ENCODE results near the gene SLC37A1.
"Not testable (repeated sequence)": the region's sequence is repeated elsewhere in the genome, so short reads cannot be mapped to it uniquely, and the experiment has no call there.

The SLC37A1 gene

DNA sequence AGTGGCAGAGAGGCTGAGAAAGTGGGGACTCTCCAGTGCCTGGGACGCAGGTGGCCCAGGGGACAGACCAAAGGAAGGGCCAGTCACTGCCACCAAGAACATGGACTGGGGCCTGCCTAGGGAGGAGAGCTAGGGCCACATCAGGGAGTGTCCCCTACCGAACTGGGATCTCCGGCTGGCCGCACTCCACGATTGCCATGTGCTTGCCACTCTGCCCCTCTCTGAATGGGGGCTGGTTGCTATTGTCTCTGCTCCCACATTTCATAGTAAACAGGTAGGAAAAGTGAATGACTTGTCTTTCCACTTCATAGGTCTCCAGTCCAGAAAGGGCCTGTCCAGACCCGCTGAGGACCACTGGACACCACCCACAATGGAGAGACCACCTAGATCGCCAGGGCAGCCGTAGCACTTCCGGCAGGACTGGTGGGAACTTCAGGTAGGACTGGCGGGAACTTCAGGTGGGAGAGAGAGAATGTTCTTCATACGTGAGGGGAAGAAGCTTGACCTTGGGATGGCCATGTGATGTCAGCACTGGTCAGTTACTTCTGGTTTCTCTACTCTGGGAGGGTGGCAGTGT is 84.6 kb downstream of the SLC37A1 start:
- no peak for DNase-seq

DNA sequence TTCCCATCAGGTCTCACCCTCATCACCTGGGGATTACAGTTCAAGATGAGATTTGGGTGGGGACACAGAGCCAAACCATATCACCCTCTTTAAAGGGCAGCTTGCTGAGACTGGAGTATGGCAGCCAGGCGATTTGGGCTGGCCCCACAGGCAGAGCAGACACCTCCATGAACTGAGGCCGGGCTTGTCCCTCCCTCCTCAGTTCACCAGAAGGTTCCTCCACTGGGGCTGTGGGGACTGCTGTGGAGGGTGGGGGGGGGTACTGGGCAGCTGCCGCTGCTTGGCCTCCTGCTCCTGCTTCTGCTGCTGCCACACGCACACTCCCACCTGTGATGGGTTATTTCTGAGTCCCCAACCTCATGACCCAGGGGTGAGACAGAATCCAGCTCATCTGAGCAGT is 85.8 kb downstream of the SLC37A1 start:
- no peak for DNase-seq

DNA sequence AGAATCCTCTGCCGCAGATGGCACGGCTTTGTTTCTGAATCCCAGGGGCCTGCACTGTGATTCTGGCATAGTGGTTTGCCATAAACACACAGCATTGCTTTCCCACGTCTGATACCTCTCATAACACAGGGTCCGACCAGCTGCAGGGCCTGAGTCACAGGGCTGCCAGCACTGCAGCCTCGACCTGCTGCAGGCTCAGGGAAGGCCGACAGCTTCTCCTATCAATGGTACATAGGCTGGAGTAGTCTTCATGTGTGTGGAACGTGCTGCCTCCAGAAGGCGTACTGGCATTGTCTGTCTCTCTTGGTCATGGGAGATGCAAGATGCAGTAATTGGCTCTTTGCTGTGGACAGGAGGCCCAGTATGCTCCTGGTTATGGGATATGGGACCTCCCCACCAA is 86.3 kb downstream of the SLC37A1 start:
- no peak for DNase-seq

DNA sequence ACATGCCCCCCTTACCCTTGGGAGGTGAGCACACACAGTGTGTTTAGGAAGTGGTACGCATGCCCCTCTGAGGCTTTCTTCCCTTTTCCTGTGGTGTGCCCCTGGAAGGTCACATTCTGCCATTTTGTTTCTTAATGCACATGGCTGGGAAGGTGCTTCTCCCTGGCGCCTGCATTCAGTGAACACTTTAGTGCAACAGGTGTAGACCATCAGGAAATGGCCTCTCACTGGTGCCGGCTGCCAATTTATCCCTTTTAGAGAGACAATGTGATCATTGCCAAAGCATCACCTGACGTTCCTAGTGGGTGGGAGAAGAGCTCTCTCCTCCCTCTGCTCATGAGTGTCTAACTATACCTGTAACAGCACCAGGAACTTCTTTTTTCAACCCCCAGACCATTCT is 88.0 kb downstream of the SLC37A1 start:
- DNase-seq = no peak

DNA sequence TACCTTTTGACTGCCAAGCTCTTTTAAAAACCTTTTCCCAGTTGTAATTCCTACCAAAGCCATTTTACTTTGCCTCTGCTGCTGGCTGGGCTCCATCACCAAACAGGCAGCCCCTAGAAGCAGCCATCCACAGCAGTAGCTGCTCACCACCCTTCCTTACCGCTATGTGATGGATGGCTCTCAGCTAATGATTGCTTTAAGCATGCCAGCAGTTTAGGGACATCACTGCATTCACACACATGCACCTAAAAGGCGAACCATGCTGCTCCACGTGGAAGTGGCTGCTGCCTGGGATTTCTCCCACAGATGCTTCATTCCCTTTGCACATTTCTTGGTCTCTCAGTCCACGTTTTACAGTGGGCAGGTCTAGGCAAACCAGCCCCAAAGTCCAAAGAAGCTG is 93.5 kb downstream of the SLC37A1 start:
- no peak for DNase-seq

DNA sequence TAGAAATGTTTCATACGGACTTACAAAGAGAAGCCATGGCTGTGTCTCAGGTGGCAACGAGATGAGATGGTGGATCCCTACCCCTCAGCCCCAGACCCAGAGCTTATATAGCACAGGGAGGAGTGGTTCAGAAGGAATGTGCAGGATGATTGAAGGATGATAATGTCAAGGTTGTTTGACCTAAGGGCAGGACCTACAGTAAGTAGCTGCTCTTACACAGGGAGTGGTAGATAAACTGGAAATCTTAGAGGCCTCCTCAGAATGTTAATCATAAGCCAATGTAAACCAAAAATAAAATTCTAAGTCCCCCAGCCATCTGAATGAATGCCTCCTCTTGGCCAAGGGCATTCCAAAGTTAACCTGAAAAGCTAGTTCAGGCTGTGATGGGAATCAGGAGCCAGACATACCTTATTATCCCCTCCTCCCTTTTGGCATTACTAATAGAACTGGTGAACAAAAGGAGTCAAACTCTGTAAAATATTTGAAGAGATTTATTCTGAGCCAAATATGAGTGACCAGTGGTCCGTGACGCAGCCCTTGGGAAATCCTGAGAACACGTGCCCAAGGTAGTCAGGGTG is 94.0 kb downstream of the SLC37A1 start:
- no peak for DNase-seq

DNA sequence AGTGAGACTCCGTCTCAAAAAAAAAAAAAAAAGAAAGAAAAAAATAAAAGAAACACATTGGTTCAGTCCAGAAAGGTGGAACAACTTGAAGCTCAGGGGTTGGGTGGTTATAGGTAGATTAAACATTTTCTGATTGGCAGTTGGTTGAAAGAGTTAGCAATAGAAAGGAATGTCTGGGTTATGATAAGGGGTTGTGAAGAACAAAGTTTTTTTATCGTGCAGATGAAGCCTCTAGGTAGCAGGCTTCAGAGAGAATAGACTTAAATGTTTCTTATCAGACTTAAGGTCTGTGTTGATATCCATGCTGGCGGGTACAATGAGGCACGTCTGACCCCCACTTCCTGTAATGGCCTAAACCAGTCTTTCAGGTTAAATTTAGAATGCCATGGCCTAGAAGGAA is 94.8 kb downstream of the SLC37A1 start:
- no peak for DNase-seq

DNA sequence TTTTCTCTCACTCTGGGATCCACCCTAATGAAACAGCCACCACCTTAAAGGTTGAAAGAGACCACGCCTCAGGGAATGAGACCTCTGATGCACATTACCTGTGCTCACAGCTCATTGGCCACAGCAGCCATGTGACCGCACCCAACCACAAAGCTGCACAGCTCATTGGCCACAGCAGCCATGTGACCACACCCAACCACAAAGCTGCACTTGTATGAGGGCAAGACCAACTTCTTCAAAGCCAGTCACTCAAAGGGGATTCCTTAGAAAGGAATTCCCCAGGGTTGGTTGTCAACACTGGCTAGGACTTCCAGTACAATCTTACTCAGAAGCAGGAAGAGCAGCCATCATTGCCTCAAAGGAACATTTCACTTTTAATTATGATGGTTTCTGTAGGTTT is 96.2 kb downstream of the SLC37A1 start:
- DNase-seq = no peak

DNA sequence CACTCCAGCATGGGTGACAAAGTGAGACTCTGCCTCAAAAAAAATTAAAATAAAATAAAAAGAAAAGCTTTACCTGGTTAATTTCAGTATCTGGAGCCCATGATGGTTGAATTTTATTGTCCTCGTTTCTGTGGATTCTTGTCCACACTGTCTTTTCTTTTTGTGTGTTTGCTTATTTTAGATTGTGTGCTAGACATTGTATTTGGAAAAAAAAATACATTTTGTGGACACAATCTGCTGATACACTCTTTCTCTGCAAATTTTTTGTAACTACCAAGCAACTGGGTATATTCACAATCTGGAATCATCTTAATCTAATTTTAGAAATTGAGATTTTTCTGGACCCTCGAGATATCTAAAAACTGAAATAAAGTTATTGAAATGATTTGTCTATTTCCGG is 98.2 kb downstream of the SLC37A1 start:
- no peak for DNase-seq

DNA sequence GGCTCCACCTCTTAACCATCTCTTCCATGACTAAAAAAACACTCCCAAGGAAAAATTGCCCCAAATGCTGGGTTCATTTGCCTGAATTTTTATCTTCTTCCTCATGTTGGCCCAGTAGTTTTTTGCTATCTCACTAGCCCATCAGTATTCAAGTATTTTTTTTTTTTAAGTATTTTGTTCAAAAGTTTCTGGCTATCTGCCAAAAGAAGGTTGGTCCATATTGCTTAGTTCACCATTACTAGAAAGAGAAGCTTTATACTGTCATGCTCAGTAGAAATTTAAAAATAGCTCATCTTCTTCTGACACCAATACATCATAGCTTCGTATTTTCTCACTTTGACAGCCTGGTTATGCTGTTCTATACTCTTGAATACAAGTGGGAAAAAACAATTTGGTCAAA is 98.7 kb downstream of the SLC37A1 start:
- DNase-seq = no peak

DNA sequence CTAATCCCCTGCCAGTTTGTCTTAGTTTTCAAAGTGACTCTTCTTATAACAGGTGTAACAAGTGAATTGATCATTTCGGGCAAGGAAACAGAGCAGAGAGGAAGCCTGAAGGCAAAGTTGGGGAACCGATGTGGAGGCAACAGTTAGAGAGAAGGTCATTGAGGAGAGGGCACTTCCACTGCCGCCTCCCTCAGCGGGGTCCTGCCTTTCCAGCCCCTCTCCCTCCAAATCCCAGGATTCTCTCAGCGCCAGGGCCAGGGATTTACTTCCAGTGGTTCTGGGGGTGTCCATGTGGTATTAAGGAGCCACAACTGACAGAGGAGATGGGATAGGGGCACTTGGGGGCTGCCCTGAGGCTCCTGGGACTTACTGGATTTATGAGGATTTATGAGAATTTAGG is 100.1 kb downstream of the SLC37A1 start:
- DNase-seq = no peak

DNA sequence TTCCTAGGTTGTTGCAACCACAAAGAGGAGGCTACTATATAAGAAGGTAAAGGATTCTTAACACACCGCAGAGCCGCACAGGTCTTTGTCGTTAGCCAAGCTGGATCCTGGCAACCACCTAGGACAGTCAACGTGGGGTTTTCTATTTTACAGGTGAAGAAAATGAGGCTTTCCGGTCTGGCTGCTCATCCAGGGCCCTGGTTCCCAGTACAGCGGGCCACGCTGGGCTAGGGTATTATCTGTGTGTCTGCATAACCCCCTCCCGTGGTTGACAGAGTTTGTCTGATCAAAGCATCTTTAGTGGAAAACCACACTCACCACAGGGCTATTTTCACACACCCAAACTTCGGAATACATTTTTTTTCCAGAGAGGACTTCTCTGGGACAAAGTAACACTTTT is 100.7 kb downstream of the SLC37A1 start:
- peak in 1 of 2 experiments; percentile 38 for DNase-seq

DNA sequence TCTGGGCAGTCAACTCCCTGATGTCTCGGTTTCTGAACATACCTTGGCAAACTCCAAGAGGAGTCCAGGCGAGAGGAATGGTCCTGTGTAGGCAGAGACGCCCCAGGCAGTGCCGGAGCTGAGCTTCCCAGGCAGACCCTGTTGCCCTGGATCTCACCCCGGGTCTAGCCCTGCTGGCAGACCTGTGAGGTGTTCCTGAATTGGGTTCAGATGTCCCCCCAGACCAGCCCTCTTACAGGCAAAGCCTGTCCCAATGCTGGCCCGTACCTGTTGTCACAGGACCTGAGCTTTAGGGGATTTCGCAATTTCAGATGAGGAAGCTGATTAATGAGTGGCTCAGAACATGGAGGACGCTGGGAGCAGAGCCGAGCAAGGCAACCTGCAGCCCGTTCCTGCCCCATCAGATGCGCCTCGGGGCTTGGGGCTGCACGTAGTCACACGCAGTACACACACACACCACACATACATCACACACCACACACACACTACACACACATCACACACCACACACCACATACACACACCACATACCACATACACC is 101.2 kb downstream of the SLC37A1 start:
- peak; percentile 27 to 55 for DNase-seq

DNA sequence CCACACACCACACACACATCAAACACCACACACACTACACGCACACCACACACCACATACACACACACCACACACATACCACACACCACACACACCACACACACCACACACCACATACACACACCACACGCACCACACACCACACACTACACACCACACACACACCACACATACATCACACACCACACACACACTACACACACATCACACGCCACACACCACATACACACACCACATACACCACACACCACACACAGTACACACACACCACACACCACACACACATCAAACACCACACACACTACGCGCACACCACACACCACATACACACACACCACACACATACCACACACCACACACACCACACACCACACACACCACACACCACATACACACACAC is 101.7 kb downstream of the SLC37A1 start:
- not testable (repeated sequence) for DNase-seq

DNA sequence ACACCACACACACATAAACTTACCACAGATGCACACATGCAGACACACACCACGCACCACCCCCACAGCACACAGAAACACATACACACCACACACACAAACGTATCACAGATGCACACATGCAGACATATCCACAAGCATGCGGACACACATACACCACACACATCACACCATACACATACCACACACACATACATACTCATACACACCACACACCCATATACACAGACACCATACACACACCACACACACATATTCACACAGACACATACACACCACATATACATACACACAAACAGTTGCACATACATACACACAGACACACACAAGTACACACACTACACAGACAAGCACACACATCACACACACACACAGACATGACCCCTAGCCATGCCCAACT is 102.3 kb downstream of the SLC37A1 start:
- DNase-seq = no peak

DNA sequence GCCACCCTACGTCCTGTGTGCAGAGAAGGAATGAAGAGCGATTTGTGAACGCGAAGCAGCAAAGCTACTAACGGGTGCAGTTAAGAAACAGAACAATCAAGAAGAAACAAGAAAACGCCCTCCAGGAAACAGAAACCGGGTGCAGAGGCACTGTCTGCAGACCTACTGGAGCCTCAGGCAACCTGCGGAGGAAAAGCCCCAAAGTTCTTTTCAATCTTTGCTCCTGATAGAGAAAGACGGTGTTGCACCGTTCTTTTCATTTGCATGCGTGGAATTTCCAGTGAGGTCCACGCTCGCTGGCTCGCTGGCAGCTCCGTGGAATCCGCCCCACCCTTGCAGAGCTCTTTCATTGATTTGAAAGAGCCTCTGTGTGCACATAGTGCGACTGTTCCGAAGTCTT is 102.8 kb downstream of the SLC37A1 start:
- peak in 1 of 2 experiments; percentile 6 for DNase-seq

DNA sequence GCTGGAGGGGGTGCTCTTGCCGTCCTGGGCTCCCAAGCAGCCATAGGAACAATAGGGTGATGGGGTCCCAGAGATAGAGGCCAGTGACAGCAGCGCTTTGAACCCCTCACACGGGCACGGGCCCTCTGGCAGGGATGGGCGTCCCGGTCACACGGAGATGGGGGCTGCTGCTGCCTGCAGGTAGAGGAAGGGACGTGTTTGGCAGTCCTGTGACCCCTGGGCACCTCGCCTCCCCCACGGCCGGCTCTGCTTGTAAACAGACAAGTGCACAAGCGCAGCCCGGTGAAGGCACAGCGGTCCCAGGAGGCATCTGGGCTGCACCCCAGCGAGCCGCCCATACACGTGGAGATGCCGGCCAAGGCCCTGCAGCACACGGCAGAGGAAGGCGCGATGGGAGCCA is 103.3 kb downstream of the SLC37A1 start:
- no peak for DNase-seq

DNA sequence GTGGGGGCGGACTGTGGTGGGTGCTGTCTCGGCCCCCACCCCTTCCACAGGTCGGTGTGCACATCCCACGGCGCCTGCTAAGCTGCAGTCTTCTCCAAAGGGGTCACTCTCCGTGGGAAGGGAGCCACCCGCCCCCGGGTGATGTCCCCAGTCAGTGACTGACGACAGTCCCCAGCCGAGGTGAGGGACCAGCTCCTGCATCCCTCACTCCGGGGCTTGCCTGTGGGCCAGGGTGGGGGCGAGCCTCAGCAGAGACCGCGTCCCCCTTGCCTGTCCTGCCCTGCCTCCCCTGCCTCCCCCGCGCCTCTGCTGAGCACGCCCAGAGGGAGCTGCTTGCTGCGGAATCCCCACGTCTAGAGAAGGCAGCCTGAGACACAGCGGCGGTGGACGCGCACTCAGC is 103.8 kb downstream of the SLC37A1 start:
- no peak for DNase-seq

DNA sequence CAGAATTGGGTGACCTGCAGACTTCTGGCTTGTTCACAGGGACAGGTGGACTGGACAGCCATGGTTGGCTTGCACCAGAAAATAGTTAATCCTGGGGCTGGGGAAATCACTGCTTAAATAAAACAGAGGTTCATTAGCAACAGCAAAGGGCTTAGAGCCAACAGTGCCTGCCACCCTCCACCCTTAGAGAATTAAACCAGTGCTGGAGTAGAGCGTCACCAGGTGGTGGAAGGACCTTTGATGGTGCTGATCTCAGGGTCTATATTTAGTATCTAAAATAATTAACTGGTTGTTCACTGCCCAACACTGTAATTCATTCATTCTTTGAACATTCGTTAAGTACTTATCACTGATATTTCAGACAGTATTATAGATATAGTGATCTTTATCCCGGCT is 105.1 kb downstream of the SLC37A1 start:
- no peak for DNase-seq

DNA sequence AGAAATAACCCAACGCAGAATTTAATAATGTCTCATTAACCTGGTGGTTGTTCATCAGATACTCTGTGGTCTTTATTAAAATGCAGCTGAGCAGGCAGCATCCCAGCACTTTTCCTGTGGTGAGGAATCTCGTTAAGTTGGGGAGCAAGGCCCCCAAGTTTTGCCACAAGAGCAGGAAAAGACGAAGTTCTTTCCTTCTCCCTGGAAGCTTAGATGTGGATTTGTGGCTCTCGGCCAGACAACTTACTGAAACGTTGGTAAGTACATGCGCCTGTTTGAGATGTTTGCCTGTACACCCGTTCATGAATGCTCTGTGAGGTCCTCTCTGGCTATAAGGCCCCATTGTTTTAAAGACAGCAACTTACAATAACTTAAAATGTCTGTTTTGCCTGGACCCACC is 105.5 kb downstream of the SLC37A1 start:
- no peak for DNase-seq

DNA sequence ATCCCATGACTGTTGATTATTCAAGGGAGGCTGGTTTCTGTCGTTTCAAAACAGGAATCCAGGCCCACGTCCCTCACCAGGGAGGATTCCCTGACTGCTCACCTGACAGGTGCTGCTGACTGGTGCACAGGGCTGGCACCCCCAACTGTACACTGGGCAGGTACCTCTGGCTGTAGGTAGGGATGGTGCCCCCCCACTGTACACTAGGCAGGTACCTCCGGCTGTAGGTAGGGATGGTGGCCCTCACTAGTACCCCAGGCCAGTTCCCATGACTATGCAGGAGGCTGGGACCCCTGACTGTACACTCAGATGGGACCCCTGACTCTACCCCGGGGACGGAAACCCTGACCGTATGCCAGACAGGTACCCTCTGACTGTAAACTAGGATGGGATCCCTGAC is 106.2 kb downstream of the SLC37A1 start:
- no peak for DNase-seq

DNA sequence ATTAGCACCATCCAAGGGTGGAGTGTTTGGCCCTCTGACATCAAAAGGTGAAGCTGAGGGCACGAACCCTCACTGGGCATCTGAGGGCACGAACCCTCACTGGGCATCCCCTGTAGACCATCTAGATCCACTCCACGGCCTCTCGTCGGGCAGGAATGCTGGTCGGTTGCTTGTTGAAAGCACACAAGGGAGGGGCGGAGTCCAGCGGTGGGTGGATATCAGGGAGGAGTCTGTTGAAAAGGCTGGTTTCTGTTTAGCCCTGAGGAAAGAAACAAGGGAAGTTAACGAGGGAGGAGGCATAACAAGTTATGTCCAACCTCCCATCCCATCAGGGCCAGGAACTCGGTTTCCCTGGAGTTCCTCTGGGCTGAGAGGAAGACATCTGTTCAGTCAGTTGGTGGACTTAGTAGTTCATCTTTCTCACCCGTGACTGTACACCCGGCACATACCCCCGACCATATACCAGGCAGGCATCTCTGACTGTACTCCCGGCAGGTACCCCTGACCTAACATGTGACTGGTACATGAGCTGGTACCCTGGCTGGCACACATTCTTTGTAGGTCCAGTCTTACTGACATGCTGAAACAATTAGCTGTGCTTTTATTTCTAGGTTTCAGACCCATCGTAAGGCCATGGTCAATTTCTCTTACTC is 107.6 kb downstream of the SLC37A1 start:
- DNase-seq = no peak

DNA sequence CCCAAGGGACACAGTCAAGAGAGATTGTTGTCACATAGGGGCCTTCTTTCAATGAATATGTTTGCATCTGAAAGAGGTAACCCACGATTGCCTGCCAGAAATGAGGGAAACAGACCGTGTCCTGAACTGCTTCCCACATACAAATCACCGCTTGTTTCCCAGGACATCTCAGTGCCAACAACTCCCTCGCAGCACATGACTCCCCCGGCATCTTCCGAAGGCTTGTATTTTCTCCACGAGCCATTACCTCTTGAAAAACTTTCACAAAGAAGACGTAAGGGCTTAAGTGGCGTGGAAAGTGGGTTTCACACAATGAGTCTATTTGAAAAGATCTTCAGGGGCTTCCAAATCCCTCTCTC is 108.1 kb downstream of the SLC37A1 start:
- no peak for DNase-seq

DNA sequence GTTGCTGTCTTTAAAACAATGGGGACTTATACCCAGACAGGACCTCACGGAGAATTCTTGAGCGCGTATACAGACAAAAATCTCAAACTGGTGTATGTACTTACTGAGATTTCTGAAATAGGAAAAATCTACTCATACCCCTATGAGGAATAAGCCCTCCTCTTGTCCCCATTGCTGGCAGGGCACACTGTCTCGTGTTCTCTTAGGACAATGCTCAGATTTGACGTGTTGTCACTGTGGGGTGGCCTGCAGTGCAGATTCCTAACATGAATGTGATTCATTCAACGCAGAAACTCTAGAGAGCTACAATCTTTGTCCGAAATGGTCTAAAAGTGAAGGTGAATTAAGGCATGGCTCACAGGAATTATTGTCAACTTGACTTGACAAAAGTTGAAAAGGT is 108.6 kb downstream of the SLC37A1 start:
- no peak for DNase-seq

DNA sequence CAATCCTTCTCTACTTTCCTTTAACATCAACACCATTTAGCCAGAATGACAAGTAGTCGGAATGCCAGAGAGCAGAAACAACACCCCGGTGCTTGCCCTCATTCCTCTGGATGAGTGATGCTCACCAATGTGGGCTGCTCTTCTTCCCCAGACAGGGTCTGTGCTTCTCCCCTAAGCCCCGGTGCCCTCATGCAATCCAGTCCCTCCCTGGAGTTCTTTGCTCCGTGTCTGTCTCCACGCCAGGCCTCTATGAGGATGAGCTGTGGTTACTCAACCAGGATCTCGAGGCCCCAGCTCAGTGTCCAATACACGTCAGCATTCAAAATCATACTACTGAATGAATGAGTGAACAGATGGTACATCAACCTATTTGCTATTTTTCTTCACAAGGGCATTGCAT is 110.0 kb downstream of the SLC37A1 start:
- no peak for DNase-seq
